Measurements from ENCODE around the gene ATXN10.

The ATXN10 gene

GRCh38 chr22:45760682-45761081 is 89.0 kb downstream of the ATXN10 start:
- DNase-seq (ENCODE audit: insufficient read length, low spot score): no peak
- no peak for FAIRE-seq
- no peak for TF ChIP-seq POLR2A (IDR thresholded peaks at IDR 0.05; ENCODE audit: low read depth, low read length)

- no peak for DNase-seq (ENCODE audit: insufficient read length, low spot score)
- no peak for FAIRE-seq
- TF ChIP-seq POLR2A (IDR thresholded peaks at IDR 0.05; ENCODE audit: low read depth, low read length): no peak
These were observed 91.1 kb downstream of the ATXN10 start for GRCh38 chr22:45762545-45763235.

- TF ChIP-seq POLR2A (IDR thresholded peaks at IDR 0.05; ENCODE audit: low read depth, low read length): no peak
- FAIRE-seq (no peak), DNase-seq (ENCODE audit: insufficient read length, low spot score) (no peak)
These were observed 91.6 kb downstream of the ATXN10 start for GRCh38 chr22:45763236-45763624.

DNA sequence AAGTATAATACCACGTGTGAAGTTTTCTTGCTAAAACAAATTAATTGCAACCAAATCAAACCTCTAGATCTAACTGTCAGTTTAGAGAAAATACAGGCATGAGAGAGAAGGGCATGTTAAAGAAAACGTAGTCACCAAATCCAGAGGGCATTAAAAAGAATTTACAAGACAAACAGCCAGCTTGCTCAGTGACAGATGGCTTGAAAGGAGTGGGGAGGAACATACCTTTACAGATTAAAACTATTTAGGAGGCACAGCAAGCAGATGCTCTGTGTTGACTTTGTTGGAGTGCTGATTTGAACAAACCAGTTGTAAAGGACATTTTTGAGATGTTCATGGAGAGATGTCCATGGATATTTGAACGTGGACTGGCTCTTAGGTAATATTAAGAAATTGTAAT is 96.9 kb downstream of the ATXN10 start:
- DNase-seq (ENCODE audit: insufficient read length, low spot score) (no peak), FAIRE-seq (no peak)
- no peak for TF ChIP-seq POLR2A (IDR thresholded peaks at IDR 0.05; ENCODE audit: low read depth, low read length)

GRCh38 chr22:45769569-45770210 is 98.1 kb downstream of the ATXN10 start:
- no peak for TF ChIP-seq POLR2A (IDR thresholded peaks at IDR 0.05; ENCODE audit: low read depth, low read length)
- DNase-seq (ENCODE audit: insufficient read length, low spot score) (no peak), FAIRE-seq (no peak)

DNA sequence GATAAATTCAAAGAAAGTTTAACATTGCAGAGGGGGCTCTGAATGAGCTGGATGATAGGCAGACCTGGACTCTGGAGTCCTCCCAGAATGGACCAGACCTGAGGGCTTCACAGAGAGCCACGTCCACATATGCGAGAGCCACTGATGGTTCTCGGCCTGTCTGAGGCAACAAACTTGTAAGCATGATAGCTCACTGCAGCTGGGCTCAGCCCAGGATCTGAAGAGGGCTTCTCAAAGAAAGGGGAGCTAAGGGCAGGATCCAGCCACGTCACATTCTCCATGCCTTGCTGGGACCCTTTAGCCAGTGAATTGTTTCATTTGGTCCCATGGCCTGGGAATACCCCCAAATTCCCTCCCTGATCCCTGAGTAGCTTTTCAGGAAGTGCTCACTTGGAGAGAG is 98.9 kb downstream of the ATXN10 start:
- no peak for FAIRE-seq

DNA sequence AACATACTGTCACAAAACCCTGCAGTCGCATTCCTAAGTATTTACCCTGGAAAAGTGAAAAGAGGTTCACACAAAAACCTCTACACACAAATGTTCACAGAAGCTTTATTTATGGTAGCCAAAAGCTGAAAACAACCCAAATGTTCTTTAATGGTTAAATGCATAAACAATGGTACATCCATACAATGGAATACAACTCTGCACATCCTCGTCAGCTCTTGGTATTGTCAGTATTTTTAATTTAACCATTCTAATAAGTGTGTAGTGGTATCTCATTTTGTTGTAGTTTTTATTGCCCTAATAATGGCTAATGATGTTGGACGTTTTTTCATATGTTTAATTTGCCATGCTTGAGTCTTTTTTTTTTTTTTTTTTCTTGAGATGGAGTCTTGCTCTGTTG is 99.4 kb downstream of the ATXN10 start:
- FAIRE-seq (no peak), DNase-seq (ENCODE audit: insufficient read length, low spot score) (no peak)
- TF ChIP-seq POLR2A (IDR thresholded peaks at IDR 0.05; ENCODE audit: low read depth, low read length): no peak

More for the DNA sequence above, 98.9 kb downstream of the ATXN10 start:
- DNase-seq (ENCODE audit: insufficient read length, low spot score): no peak
- TF ChIP-seq POLR2A (IDR thresholded peaks at IDR 0.05; ENCODE audit: low read depth, low read length): no peak

DNA sequence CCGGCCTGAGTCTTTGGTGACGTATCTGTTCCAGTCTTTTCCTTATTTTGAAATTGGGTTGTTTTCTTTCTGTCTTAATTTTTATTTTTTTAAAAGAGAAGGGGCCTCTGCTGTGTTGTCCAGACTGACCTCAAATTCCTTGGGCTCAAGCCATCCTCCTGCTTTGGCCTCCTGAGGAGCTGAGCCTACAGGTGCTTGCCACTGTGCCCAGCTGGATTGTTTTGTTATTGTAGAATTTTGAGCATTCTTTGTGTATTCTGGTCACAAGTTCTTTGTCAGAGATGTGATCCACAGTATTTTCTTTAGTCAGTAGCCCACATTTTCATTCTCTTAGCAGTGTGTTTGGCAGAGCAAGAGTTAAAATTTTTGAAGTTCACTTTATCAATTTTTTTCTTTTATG is 100.1 kb downstream of the ATXN10 start:
- no peak for TF ChIP-seq POLR2A (IDR thresholded peaks at IDR 0.05; ENCODE audit: low read depth, low read length)
- DNase-seq (ENCODE audit: insufficient read length, low spot score): no peak
- FAIRE-seq: no peak

DNA sequence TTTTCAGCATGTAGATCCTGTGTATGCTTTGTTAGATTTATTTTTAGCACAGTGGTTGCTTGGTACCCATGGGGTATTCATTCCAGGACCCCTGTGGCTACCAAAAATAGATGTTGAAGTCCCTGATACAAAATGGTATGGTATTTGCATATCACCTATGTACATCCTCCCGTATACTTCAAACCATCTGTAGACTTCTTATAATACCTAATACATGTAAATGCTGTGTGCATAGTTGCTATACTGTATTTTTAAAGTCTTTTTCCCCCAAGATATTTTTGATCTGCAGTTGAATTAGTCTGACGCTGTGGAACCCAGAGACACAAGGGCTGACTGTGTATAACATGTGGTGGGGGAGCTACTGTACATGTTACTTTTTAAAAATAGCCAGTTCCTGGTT is 101.1 kb downstream of the ATXN10 start:
- DNase-seq (ENCODE audit: insufficient read length, low spot score) (no peak), FAIRE-seq (no peak)
- no peak for TF ChIP-seq POLR2A (IDR thresholded peaks at IDR 0.05; ENCODE audit: low read depth, low read length)

DNA sequence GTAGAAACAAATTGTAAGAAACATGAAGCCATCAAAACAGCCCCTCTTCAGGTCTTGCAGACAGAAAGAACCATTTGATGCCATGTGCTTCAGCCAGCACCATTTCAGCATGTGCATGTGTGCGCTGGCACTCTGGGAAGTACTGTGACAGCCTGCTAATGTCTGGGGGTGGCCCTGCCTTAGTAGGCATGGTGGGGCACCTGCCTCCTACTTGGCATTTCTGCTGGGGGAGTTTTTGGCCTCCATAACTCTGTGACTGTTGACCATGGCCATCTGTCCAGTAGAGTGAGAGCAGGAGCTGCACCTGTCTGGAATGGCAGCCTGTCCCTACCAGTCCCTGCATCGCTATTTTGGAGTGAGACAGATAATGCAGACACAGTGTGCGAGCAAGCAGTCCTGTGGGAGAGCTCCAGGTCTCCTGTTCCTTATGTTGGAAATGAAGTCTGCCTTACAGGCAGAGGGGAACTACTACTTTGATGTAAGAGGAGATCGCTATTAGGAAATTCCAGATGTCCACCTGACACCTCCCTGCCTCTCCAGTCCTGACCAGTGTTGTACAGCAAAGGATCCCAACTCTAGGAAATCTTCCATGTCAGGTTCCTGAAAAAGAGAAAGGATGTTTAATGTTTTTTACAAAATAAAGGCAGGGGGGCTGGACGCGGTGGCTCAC is 102.5 kb downstream of the ATXN10 start:
- TF ChIP-seq POLR2A (IDR thresholded peaks at IDR 0.05; ENCODE audit: low read depth, low read length): no peak
- FAIRE-seq (no peak), DNase-seq (ENCODE audit: insufficient read length, low spot score) (no peak)

- DNase-seq (ENCODE audit: insufficient read length, low spot score) (no peak), FAIRE-seq (no peak)
- no peak for TF ChIP-seq POLR2A (IDR thresholded peaks at IDR 0.05; ENCODE audit: low read depth, low read length)
These were observed 103.4 kb downstream of the ATXN10 start for GRCh38 chr22:45775062-45775461.

DNA sequence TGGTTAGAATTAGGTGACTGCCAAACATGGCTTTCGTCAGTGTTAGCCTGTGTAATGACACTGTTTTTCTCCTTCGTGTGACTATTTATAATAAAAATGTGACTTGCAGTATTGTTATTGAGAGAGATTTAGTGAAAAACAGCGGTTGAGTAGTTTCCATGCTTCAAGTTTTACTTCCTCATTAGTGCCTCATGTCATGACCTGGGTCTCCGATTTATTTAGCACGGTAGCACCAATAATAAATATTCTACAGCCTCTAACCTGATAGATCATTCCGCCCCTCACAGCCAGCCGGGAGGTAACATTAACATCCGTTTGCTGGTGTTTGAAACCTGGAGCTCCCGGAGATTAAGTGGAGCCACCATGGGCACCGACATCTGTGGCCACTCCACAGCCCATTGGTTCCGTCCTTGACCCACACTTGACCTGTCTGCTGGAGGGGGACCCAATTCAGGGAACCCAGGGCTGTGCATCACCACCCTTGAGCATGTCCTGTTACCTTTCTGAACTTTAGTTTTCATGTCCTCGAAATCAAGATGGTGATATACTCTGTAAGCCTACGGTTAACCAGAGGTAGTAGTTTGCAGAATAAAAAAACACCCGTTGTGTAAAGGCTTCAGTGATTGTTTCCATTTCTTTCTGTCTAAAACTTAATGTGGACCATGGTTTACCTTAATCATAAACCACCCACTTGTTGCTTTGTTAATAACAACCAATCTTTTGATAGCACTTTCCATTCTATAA is 104.1 kb downstream of the ATXN10 start:
- no peak for DNase-seq (ENCODE audit: insufficient read length, low spot score)
- TF ChIP-seq POLR2A (IDR thresholded peaks at IDR 0.05; ENCODE audit: low read depth, low read length): no peak
- FAIRE-seq: no peak

GRCh38 chr22:45776313-45776585 is 104.6 kb downstream of the ATXN10 start:
- no peak for FAIRE-seq
- DNase-seq (ENCODE audit: insufficient read length, low spot score): no peak
- TF ChIP-seq POLR2A (IDR thresholded peaks at IDR 0.05; ENCODE audit: low read depth, low read length): no peak

DNA sequence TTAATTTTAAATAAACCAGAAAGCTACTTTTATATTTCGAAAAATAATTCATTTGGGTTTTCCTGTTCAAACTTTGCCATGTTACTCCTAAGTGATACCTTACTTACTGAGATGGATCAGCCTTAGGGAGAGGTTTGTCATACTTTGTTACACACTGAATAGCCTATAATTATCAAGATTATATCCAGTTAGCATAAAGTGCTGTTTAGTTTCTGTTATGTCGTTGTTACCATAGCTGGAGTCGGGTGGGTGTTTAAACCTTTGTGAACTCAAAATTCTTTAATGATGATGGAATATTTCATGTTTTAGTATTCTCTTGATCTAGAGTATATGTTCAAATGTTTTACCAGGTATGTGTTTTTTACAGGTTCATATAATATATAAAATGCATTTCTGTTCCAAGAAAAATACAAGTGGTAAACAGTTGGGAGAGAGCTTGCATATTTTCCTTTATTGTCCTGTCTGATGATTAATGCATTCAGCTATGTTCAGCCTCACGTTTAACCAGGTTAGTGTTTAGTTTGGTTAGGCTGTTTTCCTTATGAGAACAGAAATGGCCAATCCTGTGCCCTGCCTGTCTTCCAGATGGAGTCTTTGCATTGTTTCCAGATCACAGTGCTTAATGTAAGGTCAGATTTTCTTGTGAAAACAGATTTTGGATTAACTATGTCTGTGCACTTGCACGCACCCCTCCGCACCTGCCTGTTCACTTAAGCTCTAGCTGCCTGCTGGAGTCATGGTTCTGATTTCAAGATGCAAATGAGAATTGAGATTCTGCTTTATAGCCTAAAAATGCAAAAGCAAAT is 105.6 kb downstream of the ATXN10 start:
- no peak for FAIRE-seq
- TF ChIP-seq POLR2A (IDR thresholded peaks at IDR 0.05; ENCODE audit: low read depth, low read length): no peak
- DNase-seq (ENCODE audit: insufficient read length, low spot score): no peak
